ENCODE results near the gene TENM4. TPM values are rescaled to one million over a fixed set of nuclear protein-coding genes. Genes with fewer than 3 reads are reported as not detected.
"Not testable (repeated sequence)": the region's sequence is repeated elsewhere in the genome, so short reads cannot be mapped to it uniquely, and the experiment has no call there.

The TENM4 gene
- total RNA-seq, 2 experiments from 2014 or later, result not detected

DNA sequence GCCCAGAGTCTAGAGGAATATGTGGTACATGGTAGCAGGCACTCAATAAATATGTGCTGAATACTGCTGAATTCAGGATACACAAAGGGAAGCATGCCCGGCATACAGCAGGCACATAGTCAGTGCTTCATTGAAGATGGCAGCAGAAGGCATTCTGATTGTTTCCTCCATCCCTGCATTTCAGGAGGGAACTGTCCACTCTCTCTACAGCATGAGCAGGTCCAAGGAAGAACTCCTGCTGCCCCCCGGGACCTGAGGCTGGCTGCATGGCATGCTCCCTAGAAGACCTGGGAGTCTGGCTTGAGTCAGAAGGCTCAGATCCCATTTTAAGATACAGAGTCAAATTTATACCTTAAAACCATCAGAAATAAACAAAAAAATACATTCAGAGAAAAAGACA, 546.8 kb downstream of the TENM4 start:
- no peak for ATAC-seq (ENCODE audit: low read depth)
- no peaks in the 10 kb centered on the region for H3K36me3 Mint-ChIP-seq
- no peak overlapping the region for H3K27ac Mint-ChIP-seq
- POLR2A ChIA-PET, result no interaction called here
- H3K4me1 Mint-ChIP-seq, result no peaks in the 10 kb centered on the region
- H3K4me3 Mint-ChIP-seq, result no peak overlapping the region
- H3K27me3 Mint-ChIP-seq, result no peaks in the 10 kb centered on the region
- no peaks in the 10 kb centered on the region for H3K9me3 Mint-ChIP-seq
- no peak for DNase-seq

DNA sequence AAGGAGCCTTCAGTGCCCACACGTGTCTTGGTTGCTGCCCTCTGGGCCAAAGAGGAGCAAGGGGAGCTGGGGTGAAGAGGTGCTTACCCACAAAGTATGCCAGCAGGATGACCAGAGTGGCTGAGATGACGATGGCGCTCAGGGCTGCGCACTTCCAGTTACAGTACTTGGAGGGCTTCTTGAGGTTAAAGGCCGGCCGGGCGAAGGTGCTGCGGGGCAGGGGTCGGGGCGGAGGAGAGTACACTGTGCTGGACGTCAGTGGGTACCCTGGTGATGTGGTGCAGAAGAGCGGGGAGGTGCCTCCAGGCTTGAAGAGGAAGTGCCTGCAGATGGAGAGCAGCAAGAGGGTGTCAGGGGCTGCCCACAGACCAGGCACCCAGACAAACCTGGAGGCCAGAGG, 551.1 kb downstream of the TENM4 start:
- no peaks in the 10 kb centered on the region for H3K27me3 Mint-ChIP-seq
- ATAC-seq (ENCODE audit: low read depth) (no peak), DNase-seq (no peak)
- H3K36me3 Mint-ChIP-seq, result no peaks in the 10 kb centered on the region
- no peak overlapping the region for H3K4me3 Mint-ChIP-seq
- POLR2A ChIA-PET, result no interaction called here
- no peak overlapping the region for H3K27ac Mint-ChIP-seq
- H3K4me1 Mint-ChIP-seq, result no peaks in the 10 kb centered on the region
- H3K9me3 Mint-ChIP-seq, result no peaks in the 10 kb centered on the region

DNA sequence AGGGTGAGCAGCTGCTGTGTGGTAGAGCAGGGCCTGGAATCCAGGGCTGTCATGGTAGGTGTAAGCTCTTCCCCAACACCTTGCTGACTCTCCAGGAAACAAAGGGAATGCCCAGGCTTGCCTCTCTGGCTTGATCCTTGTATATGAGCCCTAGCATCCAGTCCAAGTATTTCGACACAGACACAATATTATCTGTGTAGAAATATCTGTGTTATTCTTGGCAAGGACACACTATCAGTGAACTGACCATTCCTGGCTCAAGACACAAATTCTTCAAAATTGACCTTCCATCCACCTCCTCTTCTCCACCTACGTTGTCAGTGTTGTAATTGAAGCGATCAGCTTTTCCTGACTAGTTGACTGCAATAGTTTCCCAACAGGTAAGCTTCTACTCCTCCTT, 554.2 kb downstream of the TENM4 start:
- Mint-ChIP-seq H3K4me3 (no peak overlapping the region), H3K27me3 (no peaks in the 10 kb centered on the region), H3K4me1 (no peaks in the 10 kb centered on the region), H3K9me3 (no peaks in the 10 kb centered on the region), H3K27ac (no peak overlapping the region), H3K36me3 (no peaks in the 10 kb centered on the region)
- POLR2A ChIA-PET, result no interaction called here
- DNase-seq, result no peak
- no peak for ATAC-seq (ENCODE audit: low read depth)

DNA sequence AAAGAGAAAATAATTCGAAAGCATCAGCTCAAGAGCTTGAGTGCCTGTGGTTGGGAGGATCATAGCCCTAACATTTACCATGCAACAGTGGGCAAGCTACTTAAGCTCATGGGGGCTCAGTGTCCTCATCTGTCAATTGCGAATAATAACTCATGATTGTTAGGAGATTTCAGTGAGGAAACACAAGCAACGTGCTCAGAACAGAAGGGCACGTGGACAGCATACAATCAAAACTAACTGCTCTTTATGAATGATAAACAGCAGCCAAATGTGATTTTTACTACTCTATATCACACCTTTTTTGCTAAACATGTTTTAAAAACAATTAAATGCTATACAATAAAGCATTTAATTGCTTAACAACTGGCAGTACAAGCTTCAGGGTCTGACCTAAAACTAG, 556.1 kb downstream of the TENM4 start:
- no peaks in the 10 kb centered on the region for H3K27me3 Mint-ChIP-seq
- no peak overlapping the region for H3K4me3 Mint-ChIP-seq
- H3K36me3 Mint-ChIP-seq, result no peaks in the 10 kb centered on the region
- no peak for DNase-seq
- POLR2A ChIA-PET, result no interaction called here
- H3K9me3 Mint-ChIP-seq, result no peaks in the 10 kb centered on the region
- H3K27ac Mint-ChIP-seq, result no peak overlapping the region
- no peak for ATAC-seq (ENCODE audit: low read depth)
- H3K4me1 Mint-ChIP-seq, result no peaks in the 10 kb centered on the region

DNA sequence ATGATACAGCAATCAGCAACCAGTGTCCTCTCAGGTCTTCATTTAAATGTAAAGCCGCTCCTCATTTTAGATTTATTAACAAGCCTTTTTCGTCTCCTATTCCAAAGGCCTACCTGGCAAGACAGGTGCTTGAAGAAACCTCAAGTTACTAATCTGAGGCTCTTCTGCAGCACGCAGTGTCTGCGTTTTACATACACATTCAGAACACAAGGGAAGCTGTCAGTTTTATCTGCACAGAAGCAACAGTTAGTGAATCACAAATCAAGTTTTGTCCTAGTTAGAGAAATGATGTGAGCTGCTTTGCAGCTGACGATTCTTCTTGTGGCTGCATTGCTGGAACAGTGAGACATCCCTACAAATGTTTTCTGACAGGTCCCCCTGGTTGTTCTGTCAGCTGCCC, 557.3 kb downstream of the TENM4 start:
- H3K36me3 Mint-ChIP-seq, result no peaks in the 10 kb centered on the region
- ATAC-seq (ENCODE audit: low read depth) (no peak), DNase-seq (no peak)
- H3K27me3 Mint-ChIP-seq, result no peaks in the 10 kb centered on the region
- H3K4me1 Mint-ChIP-seq, result no peaks in the 10 kb centered on the region
- no peak overlapping the region for H3K27ac Mint-ChIP-seq
- H3K4me3 Mint-ChIP-seq, result no peak overlapping the region
- POLR2A ChIA-PET, result no interaction called here
- H3K9me3 Mint-ChIP-seq, result no peaks in the 10 kb centered on the region

DNA sequence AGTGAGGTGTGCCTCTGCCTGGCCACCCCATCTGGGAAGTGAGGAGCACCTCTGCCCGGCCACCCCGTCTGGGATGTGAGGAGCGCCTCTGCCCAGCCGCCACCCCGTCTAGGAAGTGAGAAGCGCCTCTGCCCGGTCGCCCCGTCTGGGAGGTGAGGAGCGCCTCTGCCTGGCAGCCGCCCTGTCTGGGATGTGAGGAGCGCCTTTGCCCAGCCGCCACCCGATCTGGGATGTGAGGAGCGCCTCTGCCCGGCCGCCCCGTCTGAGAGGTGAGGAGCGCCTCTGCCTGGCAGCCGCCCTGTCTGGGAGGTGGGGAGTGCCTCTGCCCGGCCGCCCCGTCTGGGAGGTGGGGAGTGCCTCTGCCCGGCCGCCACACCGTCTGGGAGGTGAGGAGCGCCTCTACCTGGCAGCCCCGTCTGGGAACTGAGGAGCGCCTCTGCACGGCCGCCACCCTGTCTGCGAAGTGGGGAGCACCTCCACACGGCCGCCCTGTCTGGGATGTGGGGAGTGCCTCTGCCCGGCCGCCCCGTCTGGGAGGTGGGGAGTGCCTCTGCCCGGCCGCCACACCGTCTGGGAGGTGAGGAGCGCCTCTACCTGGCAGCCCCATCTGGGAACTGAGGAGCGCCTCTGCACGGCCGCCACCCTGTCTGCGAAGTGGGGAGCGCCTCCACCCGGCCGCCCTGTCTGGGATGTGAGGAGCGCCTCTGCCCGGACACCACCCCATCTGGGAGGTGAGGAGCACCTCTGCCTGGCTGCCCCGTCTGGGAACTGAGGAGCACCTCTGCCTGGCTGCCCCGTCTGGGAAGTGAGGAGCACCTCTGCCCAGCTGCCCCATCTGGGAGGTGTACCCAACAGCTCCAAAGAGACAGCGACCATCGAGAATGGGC, 561.5 kb downstream of the TENM4 start:
- H3K27ac Mint-ChIP-seq; DNase-seq; H3K36me3 Mint-ChIP-seq; H3K4me3 Mint-ChIP-seq; POLR2A ChIA-PET; ATAC-seq (ENCODE audit: low read depth); H3K27me3 Mint-ChIP-seq; H3K4me1 Mint-ChIP-seq; H3K9me3 Mint-ChIP-seq: not testable (repeated sequence)

DNA sequence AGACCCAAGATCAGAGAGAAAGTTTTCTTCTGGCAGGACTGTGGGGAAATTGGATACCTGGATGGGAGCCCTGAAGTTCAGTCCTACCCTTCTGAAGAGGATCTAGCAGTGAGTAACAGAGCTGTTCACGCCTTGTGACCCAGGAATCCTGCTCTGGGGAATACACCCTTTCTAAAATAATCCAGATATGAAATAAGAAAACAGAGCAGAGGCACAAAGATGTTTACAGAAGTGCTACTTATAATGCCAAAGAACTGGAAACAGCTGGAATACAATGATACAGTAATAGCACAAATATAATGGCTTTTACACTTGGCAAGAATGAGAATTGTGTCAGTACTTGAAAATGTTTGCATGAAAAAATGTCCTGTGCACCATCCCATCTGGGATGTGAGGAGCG, 562.2 kb downstream of the TENM4 start:
- POLR2A ChIA-PET, result no interaction called here
- DNase-seq (no peak), ATAC-seq (ENCODE audit: low read depth) (no peak)
- Mint-ChIP-seq H3K36me3 (no peaks in the 10 kb centered on the region), H3K4me3 (no peak overlapping the region), H3K27me3 (no peaks in the 10 kb centered on the region), H3K4me1 (no peaks in the 10 kb centered on the region), H3K27ac (no peak overlapping the region), H3K9me3 (peaks cover 3% of the 10 kb centered on the region)

DNA sequence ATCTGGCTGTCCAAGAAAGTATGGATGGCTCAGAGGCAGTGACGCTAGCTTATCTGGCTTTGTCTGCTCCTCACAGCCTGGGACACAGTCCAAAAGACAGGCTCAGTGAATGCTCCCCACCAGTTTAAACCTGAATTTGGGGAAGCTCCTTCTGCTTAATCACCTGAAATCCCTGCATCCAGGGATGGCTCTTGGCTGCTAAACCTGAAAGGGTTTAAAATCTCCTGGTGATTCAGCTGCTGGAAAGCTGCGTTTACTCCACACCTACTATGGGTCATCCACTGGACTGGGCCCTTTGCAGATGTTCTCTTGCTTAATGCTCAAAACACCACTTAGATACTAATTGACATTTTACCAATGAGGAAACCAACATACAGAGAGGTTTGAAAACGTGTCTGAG, 564.2 kb downstream of the TENM4 start:
- ATAC-seq (ENCODE audit: low read depth), result no peak
- H3K4me3 Mint-ChIP-seq, result no peak overlapping the region
- no peak for DNase-seq
- H3K27me3 Mint-ChIP-seq, result no peaks in the 10 kb centered on the region
- POLR2A ChIA-PET, result no interaction called here
- no peaks in the 10 kb centered on the region for H3K36me3 Mint-ChIP-seq
- H3K9me3 Mint-ChIP-seq, result peaks cover 3% of the 10 kb centered on the region
- no peak overlapping the region for H3K27ac Mint-ChIP-seq
- no peaks in the 10 kb centered on the region for H3K4me1 Mint-ChIP-seq

DNA sequence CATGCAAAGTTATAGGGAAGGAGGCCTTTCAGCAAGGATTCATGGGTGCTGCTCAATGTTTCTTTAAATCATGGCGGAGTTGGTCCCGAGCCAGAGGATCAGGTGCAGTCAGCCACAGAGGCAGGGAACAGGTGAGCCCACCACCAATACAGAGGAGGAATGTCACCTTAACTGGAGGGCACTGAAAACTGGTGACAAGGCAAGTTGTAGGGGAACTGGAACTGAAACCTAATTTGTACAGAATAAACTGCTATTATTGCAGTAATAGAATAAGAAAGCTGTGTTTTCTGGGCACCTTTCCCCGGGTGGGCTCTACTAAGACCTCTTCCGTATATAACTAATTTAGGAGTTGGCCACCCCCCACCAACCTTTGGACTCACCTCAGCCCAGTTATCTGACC, 570.2 kb downstream of the TENM4 start:
- POLR2A ChIA-PET, result no interaction called here
- H3K4me3 Mint-ChIP-seq, result no peak overlapping the region
- no peaks in the 10 kb centered on the region for H3K36me3 Mint-ChIP-seq
- DNase-seq, result no peak
- ATAC-seq (ENCODE audit: low read depth), result no peak
- no peaks in the 10 kb centered on the region for H3K9me3 Mint-ChIP-seq
- H3K27ac Mint-ChIP-seq, result no peak overlapping the region
- peaks cover 11% of the 10 kb centered on the region for H3K27me3 Mint-ChIP-seq
- no peaks in the 10 kb centered on the region for H3K4me1 Mint-ChIP-seq

DNA sequence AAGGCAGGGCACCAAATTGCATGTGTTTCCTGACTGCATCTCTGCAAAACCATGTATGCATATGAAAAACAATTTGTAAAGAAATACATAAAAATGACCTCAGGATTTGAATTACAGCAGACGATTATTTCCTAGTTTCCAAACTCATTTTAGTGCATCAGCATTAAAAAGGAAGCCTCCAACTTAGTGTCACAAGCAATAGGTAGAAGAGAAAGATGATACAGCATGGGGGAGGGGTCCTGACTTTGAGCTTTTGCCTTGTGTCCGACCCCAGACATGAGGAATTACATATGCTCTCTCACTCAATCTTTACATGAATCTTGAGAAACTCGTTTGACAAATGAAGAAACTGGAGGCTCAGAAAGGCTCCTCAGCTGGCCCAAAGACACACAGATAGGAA, 571.5 kb downstream of the TENM4 start:
- POLR2A ChIA-PET, result no interaction called here
- H3K27me3 Mint-ChIP-seq, result peaks cover 11% of the 10 kb centered on the region
- H3K4me3 Mint-ChIP-seq, result no peak overlapping the region
- no peaks in the 10 kb centered on the region for H3K4me1 Mint-ChIP-seq
- no peaks in the 10 kb centered on the region for H3K9me3 Mint-ChIP-seq
- no peak overlapping the region for H3K27ac Mint-ChIP-seq
- no peak for DNase-seq
- no peaks in the 10 kb centered on the region for H3K36me3 Mint-ChIP-seq
- ATAC-seq (ENCODE audit: low read depth), result no peak

DNA sequence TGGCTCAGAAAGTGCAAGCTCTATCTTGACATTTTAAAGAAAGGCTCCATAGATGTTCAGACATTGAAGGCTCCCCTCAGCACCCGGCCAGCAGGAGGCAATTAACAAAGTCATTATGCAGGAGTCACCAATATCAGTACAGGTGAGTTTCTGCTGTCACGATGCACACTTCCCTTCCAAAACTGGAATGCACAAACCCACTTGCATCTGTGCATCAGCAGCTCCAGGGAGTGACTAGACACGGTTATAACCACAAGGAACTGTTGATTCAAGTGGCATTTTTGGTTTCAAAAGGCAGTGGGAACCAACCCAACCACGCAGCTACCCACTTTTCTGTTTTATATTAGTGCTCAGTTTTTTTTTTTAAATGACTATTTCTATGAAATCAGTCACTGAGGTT, 572.3 kb downstream of the TENM4 start:
- H3K27me3 Mint-ChIP-seq, result peaks cover 11% of the 10 kb centered on the region
- H3K27ac Mint-ChIP-seq, result no peak overlapping the region
- no peaks in the 10 kb centered on the region for H3K4me1 Mint-ChIP-seq
- ATAC-seq (ENCODE audit: low read depth), result no peak
- POLR2A ChIA-PET, result no interaction called here
- DNase-seq, result no peak
- no peaks in the 10 kb centered on the region for H3K36me3 Mint-ChIP-seq
- H3K4me3 Mint-ChIP-seq, result no peak overlapping the region
- no peaks in the 10 kb centered on the region for H3K9me3 Mint-ChIP-seq

DNA sequence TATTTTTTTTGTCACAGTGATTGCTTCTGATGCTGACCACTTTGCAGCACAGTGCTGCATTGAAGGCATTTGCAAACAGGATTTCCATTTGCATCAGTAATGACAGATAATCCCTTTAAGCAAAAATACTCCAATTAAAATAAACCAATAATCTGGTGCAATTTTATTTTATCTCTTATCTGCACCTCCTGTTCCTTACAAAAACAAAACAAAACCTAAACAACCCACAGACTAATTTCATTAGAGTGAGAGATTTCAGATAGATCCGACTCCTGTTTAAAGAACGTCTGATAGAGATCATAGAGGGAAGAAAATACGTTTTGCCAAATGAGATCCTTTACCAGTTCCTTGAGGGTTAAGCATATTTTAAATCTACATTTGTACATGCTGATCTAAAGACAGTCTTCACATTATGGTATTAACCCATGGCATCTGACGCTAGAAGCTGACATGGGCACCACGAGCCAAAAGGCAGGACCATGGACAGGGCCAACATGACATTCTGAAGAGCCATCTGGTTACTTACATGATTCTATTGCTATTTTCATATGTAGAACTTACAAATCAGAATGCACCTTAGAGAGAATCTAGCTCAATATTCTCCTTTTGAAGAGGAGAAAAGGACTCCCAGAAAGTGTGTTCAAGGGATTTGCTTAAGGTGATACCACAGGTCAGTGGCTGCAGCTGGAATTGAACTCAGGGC, 580.0 kb downstream of the TENM4 start:
- H3K4me1 Mint-ChIP-seq, result no peaks in the 10 kb centered on the region
- peaks cover 2% of the 10 kb centered on the region for H3K27me3 Mint-ChIP-seq
- no peak for DNase-seq
- H3K9me3 Mint-ChIP-seq, result no peaks in the 10 kb centered on the region
- H3K27ac Mint-ChIP-seq, result no peak overlapping the region
- POLR2A ChIA-PET, result no interaction called here
- no peak for ATAC-seq (ENCODE audit: low read depth)
- no peaks in the 10 kb centered on the region for H3K36me3 Mint-ChIP-seq
- no peak overlapping the region for H3K4me3 Mint-ChIP-seq

DNA sequence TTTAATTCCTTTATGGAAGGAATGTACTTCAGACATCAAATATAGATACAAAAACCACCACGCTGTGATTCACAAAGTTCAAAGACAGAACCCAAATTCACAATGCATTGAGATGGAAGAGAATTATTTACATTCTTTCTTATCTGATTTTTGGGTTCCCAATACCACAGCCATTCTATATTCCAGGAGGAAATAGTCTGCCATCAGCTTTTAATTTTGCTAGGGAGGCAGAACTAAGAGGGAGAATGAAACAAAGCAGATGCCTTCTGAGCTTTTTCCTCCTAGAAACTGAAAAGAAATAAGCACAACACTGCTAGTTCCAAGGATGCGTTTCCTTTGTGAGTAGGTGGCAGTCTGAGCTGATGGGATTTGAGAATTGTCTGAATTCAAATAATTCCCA, 583.1 kb downstream of the TENM4 start:
- POLR2A ChIA-PET, result no interaction called here
- DNase-seq (no peak), ATAC-seq (ENCODE audit: low read depth) (no peak)
- Mint-ChIP-seq H3K4me3 (no peak overlapping the region), H3K27me3 (peaks cover 3% of the 10 kb centered on the region), H3K9me3 (no peaks in the 10 kb centered on the region), H3K4me1 (no peaks in the 10 kb centered on the region), H3K27ac (no peak overlapping the region), H3K36me3 (no peaks in the 10 kb centered on the region)

DNA sequence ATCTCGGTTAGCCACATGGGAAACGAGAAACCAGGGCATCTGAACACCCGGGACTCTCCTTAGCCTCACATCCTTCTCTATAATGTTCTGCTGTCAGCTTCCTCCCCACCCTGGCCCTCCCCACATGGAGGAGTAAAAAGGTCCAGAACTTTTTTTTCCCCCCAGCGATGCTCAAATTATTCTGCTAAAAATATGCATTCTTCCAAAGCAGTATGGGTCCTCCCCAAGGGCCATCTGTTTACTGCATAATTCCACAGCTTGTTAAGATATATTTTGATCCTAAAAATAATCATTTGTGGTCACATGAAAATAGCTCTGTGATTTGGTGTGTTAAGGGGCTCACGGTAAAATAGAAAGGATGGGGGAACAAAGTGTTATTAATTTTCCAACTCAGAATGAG, 584.6 kb downstream of the TENM4 start:
- DNase-seq, result no peak
- Mint-ChIP-seq H3K27me3 (peaks cover 3% of the 10 kb centered on the region), H3K4me1 (no peaks in the 10 kb centered on the region), H3K36me3 (no peaks in the 10 kb centered on the region), H3K9me3 (no peaks in the 10 kb centered on the region), H3K4me3 (no peak overlapping the region), H3K27ac (no peak overlapping the region)
- no peak for ATAC-seq (ENCODE audit: low read depth)
- POLR2A ChIA-PET, result no interaction called here
